HepG2 (cell line): Measurements from ENCODE around the gene SLC25A22. TPM values are rescaled to one million over a fixed set of nuclear protein-coding genes. Genes with fewer than 3 reads are reported as not detected.
A peak's percentile ranks its signal among the peaks of the same experiment; 100 is the strongest.

ENCODE experiments used
- ATAC-seq: fragments of 200-7000 bp; cut with Tn5 transposase; 3 replicates; pipeline ENCODE4 v1.9.1; 2020; ENCODE audit warnings: mild to moderate bottlenecking, moderate library complexity
- BruUV-seq: library from RNA; stranded (reverse); fragments of 400-500 nt; replicated peaks from 2 replicates; lab custom pipeline; 2021; lab: Mats Ljungman, UMichigan
- CTCF ChIA-PET: fragments of 300-600 bp; formaldehyde crosslinking; extraction: SDS; loops from one replicate; lab custom pipeline; 2021; ENCODE audit warnings: low total read pairs, inconsistent platforms, low intra/inter-chr PET ratio; lab: Yijun Ruan, JAX
- POLR2A ChIA-PET: fragments of 350-600 bp; sonication (Branson Sonifier 250); formaldehyde crosslinking; loops from one replicate; lab custom pipeline; 2020; ENCODE audit warnings: antibody characterized with exemption, inconsistent platforms; lab: Yijun Ruan, JAX
- DNase-seq: peaks from one replicate; pipeline ENCODE4 v3.0.0-alpha.2; 2015; ENCODE audit warnings: low spot score
- FAIRE-seq: peaks from 3 replicates; lab custom pipeline; 2011; peaks lifted over from hg19 to GRCh38; lab: Jason Lieb, UNC
- H2AFZ ChIP-seq: one replicate; pipeline ENCODE4 v1.6.1; 2011; ENCODE audit warnings: low read length, inconsistent platforms
- H3K27ac ChIP-seq: fragments of 300-600 bp; 3 replicates; pipeline ENCODE4 v1.8.0; 2011; ENCODE audit warnings: mixed run types, mild to moderate bottlenecking, mixed read lengths, low read length, inconsistent platforms; ENCODE audit not compliant: insufficient read depth; ENCODE audit errors: extremely low read length
- H3K27me3 ChIP-seq, 2 experiments: fragments of 200-600 bp in 1 of 2; 2 replicates in 1 of 2; 3 replicates in 1 of 2; pipeline versions ENCODE4 v1.6.0 to v1.8.0; 2011; ENCODE audit warnings: low read length in 2 of 2, mild to moderate bottlenecking in 2 of 2, moderate library complexity in 2 of 2, inconsistent platforms in 1 of 2; ENCODE audit not compliant: insufficient read depth in 2 of 2, control insufficient read depth in 1 of 2
- H3K36me3 ChIP-seq, 2 experiments: fragments of 200-600 bp in 1 of 2; replicated peaks in 1 of 2; 2 replicates in 1 of 2; 3 replicates in 1 of 2; pipeline versions ENCODE4 v1.5.1 to v1.8.0; 2011; ENCODE audit warnings: low read length in 2 of 2, inconsistent platforms in 1 of 2; ENCODE audit not compliant: insufficient read depth in 2 of 2, control insufficient read depth in 1 of 2
- H3K4me1 ChIP-seq: 2 replicates; pipeline ENCODE4 v1.5.1; 2012; ENCODE audit warnings: low read length, inconsistent platforms; ENCODE audit not compliant: insufficient read depth
- H3K4me2 ChIP-seq: 2 replicates; pipeline ENCODE4 v1.6.0; 2011; ENCODE audit warnings: low read depth, low read length, inconsistent platforms
- H3K4me3 ChIP-seq, 3 experiments: fragments of 200-600 bp in 1 of 3; sonication (generic), shearing (Covaris generic) in 1 of 3; replicated peaks in 1 of 3; 2 replicates each; pipeline ENCODE4 v1.5.1; 2011 to 2016; ENCODE audit warnings: low read length in 3 of 3, inconsistent platforms in 2 of 3, low read depth in 2 of 3, mild to moderate bottlenecking in 2 of 3, control low read depth in 1 of 3, mixed read lengths in 1 of 3; ENCODE audit not compliant: insufficient read depth in 1 of 3
- H3K79me2 ChIP-seq: one replicate; pipeline ENCODE4 v1.6.1; 2011; ENCODE audit warnings: low read length, inconsistent platforms; ENCODE audit not compliant: insufficient read depth
- H3K9ac ChIP-seq: 2 replicates; pipeline ENCODE4 v1.6.0; 2011; ENCODE audit warnings: mild to moderate bottlenecking, low read depth, low read length, inconsistent platforms; ENCODE audit not compliant: insufficient read depth
- H3K9me3 ChIP-seq: 2 replicates; pipeline ENCODE4 v1.5.1; 2012; ENCODE audit warnings: mild to moderate bottlenecking, low read length
- H4K20me1 ChIP-seq: 2 replicates; pipeline ENCODE4 v1.6.0; 2011; ENCODE audit warnings: inconsistent platforms, mild to moderate bottlenecking, low read length, moderate library complexity; ENCODE audit not compliant: insufficient read depth
- FOXP1 ChIP-seq, 2 experiments: fragments of 450-650 bp in 1 of 2; IDR thresholded peaks; 2 replicates each; pipeline ENCODE4 v1.6.1; 2017 to 2018; ENCODE audit warnings: antibody characterized with exemption in 1 of 2
- TRIM24 ChIP-seq: sonication (generic); formaldehyde crosslinking; IDR thresholded peaks from 2 replicates; pipeline ENCODE4 v1.8.0; 2022; ENCODE audit warnings: mild to moderate bottlenecking, missing genetic modification reagents
- ZFYVE20 ChIP-seq: sonication (generic); formaldehyde crosslinking; IDR thresholded peaks from 2 replicates; pipeline ENCODE4 v1.8.0; 2023; ENCODE audit warnings: low read depth, mild to moderate bottlenecking, moderate library complexity, missing genetic modification reagents, borderline replicate concordance
- ZNF432 ChIP-seq: sonication (generic); formaldehyde crosslinking; IDR thresholded peaks from 2 replicates; pipeline ENCODE4 v1.5.0; 2020; ENCODE audit warnings: missing genetic modification reagents, mild to moderate bottlenecking, borderline replicate concordance
- ZNF883 ChIP-seq: sonication (generic); formaldehyde crosslinking; IDR thresholded peaks from 2 replicates; pipeline ENCODE4 v1.5.1; 2020; ENCODE audit warnings: mild to moderate bottlenecking, missing genetic modification reagents; ENCODE audit errors: not compliant biosample characterization
- WGBS: methylation state at CpG from one replicate; pipeline ENCODE4 v1.1.6; 2017; ENCODE audit warnings: low lambda C conversion rate; 5-methylcytosine and 5-hydroxymethylcytosine counted together
- in situ Hi-C: cut with HindIII; loops from 2 replicates; pipeline ENCODE4 v1.10.0; 2017; ENCODE audit warnings: low pct_unique_long_range_greater_than_20kb; ENCODE audit not compliant: extremely low pct_ligation_motif_present
- intact Hi-C: fragments of 100-400 bp; cut with micrococcal nuclease; formaldehyde crosslinking; loops from one replicate; pipeline ENCODE4 v1.10.0; 2022; ENCODE audit not compliant: unreplicated experiment
- polyA plus RNA-seq, 8 experiments: library from polyadenylated mRNA; depleted of rRNA in 3 of 8; stranded (reverse) in 7 of 8; unstranded in 1 of 8; fragments of >200 nt; fragmentation: Illumina TruSeq in 4 of 8; extraction: Trizol in 4 of 8; gene quantifications; 2 replicates each; pipeline versions ENCODE4 v1.2.1 to v1.2.3, GENCODE V29; 2011 to 2016; ENCODE audit warnings: low read depth in 4 of 8, missing spikeins in 1 of 8, mixed read lengths in 1 of 8; ENCODE audit not compliant: insufficient read depth in 1 of 8
- total RNA-seq, 5 experiments: library from RNA; depleted of rRNA; stranded (reverse); fragments of >200 nt; fragmentation: Illumina TruSeq; extraction: Trizol; gene quantifications; 2 replicates each; pipeline ENCODE4 v1.2.3, GENCODE V29; 2016; ENCODE audit warnings: low read depth in 1 of 5
- TF ChIP-seq, protein P1 (sequence below): sonication (generic); formaldehyde crosslinking; IDR thresholded peaks from 2 replicates; pipeline ENCODE4 v1.4.0; 2020; ENCODE audit warnings: missing genetic modification reagents
- TF ChIP-seq, protein P2 (sequence below): sonication (generic); formaldehyde crosslinking; IDR thresholded peaks from 2 replicates; pipeline ENCODE4 v1.4.0; 2020; ENCODE audit warnings: missing genetic modification reagents
- TF ChIP-seq, protein P3 (sequence below): sonication (generic); formaldehyde crosslinking; IDR thresholded peaks from 2 replicates; pipeline ENCODE4 v1.5.0; 2020; ENCODE audit warnings: mild to moderate bottlenecking, missing genetic modification reagents, borderline replicate concordance
- TF ChIP-seq, protein P4 (sequence below): sonication (generic); formaldehyde crosslinking; IDR thresholded peaks from 2 replicates; pipeline ENCODE4 v1.5.1; 2020; ENCODE audit warnings: missing genetic modification reagents, mild to moderate bottlenecking, borderline replicate concordance

SLC25A22 gene
- total and polyA plus RNA-seq, 2 of the 13 experiments (the other 11 are each of a cell fraction or from before 2014, with no cell fraction given): 12.4 to 19.2 TPM

DNA sequence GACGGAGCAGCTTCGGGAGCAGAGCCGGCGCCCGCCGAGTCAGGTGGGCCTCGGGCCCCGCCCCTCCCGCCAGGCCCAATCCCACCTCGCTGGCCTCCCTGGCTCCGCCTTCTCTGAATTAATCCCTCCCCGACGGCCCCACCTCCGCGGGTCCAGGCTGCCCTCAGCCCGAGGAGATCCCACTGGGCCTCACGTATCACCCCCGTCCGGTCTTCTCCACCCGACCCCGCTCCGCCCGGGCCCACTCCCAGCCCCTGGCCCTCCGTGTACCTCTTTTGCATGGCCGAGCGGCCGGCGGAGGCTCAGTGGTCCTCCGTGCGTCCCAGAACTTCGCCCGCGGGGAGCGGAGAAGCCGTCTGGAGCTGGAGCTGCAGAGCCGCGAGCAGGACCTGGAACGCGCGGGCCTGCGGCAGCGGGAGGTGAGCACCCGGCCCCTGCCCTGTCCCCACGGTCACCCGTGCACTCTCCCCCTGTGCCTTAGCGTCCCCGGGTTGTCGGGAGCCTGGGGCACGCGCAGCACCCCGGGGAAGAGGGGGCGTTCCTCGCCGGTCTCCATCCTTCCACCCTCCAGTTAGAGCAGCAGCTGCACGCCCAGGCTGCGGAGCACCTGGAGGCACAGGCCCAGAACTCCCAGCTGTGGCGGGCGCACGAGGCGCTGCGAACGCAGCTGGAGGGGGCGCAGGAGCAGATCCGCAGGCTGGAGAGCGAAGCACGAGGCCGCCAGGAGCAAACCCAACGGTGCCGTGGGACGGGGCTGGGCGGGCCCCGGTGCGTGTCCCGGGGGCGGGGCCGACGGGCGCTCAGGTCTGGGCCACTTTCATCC lies 32.4 kb upstream of the SLC25A22 start:
- peaks cover 7% of the 10 kb centered on the region; the same call in 1 of the 2 replicates for H4K20me1 ChIP-seq
- intact Hi-C loops: no loop called here
- CTCF ChIA-PET: no interaction called here
- in situ Hi-C loops: no loop called here
- H3K4me3 ChIP-seq: peak overlapping the region; percentile 28 to 75 (median 49)
- no peaks in the 10 kb centered on the region for H3K36me3 ChIP-seq
- no TSS peak for BruUV-seq
- H3K27ac ChIP-seq: no peak overlapping the region
- peak overlapping the region; percentile 37 for H3K9ac ChIP-seq
- ATAC-seq: peak; percentile 58
- H3K4me1 ChIP-seq: peaks cover 79% of the 10 kb centered on the region
- peak; percentile 49 for FAIRE-seq
- H2AFZ ChIP-seq: no peak overlapping the region
- 1% methylated on average over 15 of the region's 78 CpGs for WGBS
- peak; percentile 74 for DNase-seq
- H3K4me2 ChIP-seq: peak overlapping the region; percentile 78
- peaks cover 11% of the 10 kb centered on the region for H3K79me2 ChIP-seq
- H3K9me3 ChIP-seq: no peaks in the 10 kb centered on the region
- no peaks in the 10 kb centered on the region for H3K27me3 ChIP-seq
- POLR2A ChIA-PET: interaction anchor here (1.0 to 16.1 kb wide), 4 partner anchors 11 to 54 kb away, joined by 3 to 264 read pairs (median 80); partner anchors contain the start of genes PNPLA2, POLR2L, RPLP2 and TSPAN4
- TF ChIP-seq, protein P1, sequence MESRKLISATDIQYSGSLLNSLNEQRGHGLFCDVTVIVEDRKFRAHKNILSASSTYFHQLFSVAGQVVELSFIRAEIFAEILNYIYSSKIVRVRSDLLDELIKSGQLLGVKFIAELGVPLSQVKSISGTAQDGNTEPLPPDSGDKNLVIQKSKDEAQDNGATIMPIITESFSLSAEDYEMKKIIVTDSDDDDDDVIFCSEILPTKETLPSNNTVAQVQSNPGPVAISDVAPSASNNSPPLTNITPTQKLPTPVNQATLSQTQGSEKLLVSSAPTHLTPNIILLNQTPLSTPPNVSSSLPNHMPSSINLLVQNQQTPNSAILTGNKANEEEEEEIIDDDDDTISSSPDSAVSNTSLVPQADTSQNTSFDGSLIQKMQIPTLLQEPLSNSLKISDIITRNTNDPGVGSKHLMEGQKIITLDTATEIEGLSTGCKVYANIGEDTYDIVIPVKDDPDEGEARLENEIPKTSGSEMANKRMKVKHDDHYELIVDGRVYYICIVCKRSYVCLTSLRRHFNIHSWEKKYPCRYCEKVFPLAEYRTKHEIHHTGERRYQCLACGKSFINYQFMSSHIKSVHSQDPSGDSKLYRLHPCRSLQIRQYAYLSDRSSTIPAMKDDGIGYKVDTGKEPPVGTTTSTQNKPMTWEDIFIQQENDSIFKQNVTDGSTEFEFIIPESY (CRISPR knock-in tag): no peak
- TF ChIP-seq, protein P2, sequence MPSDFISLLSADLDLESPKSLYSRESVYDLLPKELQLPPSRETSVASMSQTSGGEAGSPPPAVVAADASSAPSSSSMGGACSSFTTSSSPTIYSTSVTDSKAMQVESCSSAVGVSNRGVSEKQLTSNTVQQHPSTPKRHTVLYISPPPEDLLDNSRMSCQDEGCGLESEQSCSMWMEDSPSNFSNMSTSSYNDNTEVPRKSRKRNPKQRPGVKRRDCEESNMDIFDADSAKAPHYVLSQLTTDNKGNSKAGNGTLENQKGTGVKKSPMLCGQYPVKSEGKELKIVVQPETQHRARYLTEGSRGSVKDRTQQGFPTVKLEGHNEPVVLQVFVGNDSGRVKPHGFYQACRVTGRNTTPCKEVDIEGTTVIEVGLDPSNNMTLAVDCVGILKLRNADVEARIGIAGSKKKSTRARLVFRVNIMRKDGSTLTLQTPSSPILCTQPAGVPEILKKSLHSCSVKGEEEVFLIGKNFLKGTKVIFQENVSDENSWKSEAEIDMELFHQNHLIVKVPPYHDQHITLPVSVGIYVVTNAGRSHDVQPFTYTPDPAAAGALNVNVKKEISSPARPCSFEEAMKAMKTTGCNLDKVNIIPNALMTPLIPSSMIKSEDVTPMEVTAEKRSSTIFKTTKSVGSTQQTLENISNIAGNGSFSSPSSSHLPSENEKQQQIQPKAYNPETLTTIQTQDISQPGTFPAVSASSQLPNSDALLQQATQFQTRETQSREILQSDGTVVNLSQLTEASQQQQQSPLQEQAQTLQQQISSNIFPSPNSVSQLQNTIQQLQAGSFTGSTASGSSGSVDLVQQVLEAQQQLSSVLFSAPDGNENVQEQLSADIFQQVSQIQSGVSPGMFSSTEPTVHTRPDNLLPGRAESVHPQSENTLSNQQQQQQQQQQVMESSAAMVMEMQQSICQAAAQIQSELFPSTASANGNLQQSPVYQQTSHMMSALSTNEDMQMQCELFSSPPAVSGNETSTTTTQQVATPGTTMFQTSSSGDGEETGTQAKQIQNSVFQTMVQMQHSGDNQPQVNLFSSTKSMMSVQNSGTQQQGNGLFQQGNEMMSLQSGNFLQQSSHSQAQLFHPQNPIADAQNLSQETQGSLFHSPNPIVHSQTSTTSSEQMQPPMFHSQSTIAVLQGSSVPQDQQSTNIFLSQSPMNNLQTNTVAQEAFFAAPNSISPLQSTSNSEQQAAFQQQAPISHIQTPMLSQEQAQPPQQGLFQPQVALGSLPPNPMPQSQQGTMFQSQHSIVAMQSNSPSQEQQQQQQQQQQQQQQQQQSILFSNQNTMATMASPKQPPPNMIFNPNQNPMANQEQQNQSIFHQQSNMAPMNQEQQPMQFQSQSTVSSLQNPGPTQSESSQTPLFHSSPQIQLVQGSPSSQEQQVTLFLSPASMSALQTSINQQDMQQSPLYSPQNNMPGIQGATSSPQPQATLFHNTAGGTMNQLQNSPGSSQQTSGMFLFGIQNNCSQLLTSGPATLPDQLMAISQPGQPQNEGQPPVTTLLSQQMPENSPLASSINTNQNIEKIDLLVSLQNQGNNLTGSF: no peak
- TF ChIP-seq ZNF432 (CRISPR knock-in tag): no peak
- TF ChIP-seq FOXP1 (IDR thresholded peaks at IDR 0.05): no peak
- no peak for TF ChIP-seq FOXP1 (CRISPR knock-in tag; IDR thresholded peaks at IDR 0.05)
- TF ChIP-seq, protein P3, sequence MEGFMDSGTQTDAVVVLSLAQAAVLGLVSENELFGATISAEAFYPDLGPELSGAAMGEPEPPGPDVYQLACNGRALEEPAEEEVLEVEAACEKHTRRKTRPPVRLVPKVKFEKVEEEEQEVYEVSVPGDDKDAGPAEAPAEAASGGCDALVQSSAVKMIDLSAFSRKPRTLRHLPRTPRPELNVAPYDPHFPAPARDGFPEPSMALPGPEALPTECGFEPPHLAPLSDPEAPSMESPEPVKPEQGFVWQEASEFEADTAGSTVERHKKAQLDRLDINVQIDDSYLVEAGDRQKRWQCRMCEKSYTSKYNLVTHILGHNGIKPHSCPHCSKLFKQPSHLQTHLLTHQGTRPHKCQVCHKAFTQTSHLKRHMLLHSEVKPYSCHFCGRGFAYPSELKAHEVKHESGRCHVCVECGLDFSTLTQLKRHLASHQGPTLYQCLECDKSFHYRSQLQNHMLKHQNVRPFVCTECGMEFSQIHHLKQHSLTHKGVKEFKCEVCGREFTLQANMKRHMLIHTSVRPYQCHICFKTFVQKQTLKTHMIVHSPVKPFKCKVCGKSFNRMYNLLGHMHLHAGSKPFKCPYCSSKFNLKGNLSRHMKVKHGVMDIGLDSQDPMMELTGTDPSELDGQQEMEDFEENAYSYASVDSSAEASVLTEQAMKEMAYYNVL (CRISPR knock-in tag): no peak
- TF ChIP-seq ZNF883 (CRISPR knock-in tag): peak; percentile 61
- TF ChIP-seq TRIM24 (CRISPR knock-in tag): no peak
- TF ChIP-seq, protein P4, sequence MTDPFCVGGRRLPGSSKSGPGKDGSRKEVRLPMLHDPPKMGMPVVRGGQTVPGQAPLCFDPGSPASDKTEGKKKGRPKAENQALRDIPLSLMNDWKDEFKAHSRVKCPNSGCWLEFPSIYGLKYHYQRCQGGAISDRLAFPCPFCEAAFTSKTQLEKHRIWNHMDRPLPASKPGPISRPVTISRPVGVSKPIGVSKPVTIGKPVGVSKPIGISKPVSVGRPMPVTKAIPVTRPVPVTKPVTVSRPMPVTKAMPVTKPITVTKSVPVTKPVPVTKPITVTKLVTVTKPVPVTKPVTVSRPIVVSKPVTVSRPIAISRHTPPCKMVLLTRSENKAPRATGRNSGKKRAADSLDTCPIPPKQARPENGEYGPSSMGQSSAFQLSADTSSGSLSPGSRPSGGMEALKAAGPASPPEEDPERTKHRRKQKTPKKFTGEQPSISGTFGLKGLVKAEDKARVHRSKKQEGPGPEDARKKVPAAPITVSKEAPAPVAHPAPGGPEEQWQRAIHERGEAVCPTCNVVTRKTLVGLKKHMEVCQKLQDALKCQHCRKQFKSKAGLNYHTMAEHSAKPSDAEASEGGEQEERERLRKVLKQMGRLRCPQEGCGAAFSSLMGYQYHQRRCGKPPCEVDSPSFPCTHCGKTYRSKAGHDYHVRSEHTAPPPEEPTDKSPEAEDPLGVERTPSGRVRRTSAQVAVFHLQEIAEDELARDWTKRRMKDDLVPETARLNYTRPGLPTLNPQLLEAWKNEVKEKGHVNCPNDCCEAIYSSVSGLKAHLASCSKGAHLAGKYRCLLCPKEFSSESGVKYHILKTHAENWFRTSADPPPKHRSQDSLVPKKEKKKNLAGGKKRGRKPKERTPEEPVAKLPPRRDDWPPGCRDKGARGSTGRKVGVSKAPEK (CRISPR knock-in tag): 0 out of 2 replicates have a peak, but pooled peaks have one; percentile 54
- TF ChIP-seq ZFYVE20 (CRISPR knock-in tag): no peak
